Neural cell (in vitro differentiated cells): Measurements from ENCODE around the gene ZCCHC24. TPM values are rescaled to one million over a fixed set of nuclear protein-coding genes. Genes with fewer than 3 reads are reported as not detected.

ENCODE experiments used
- H2AFZ ChIP-seq: fragments of 200-600, 300-800 bp; sonication (generic), shearing (Covaris generic); 2 replicates; pipeline ENCODE4 v1.6.0; 2014; ENCODE audit warnings: low read depth, mild to moderate bottlenecking, antibody characterized with exemption, low read length, moderate library complexity
- H3F3A ChIP-seq: fragments of 200-600 bp; shearing (Covaris generic); 2 replicates; pipeline ENCODE4 v1.6.1; 2016; ENCODE audit warnings: mild to moderate bottlenecking, moderate library complexity, mixed read lengths, antibody characterized with exemption, low read length; ENCODE audit not compliant: insufficient read depth, poor library complexity, severe bottlenecking
- H3K27ac ChIP-seq: fragments of 200-600, 300-800 bp; sonication (generic), shearing (Covaris generic); 2 replicates; pipeline ENCODE4 v1.5.1; 2014; ENCODE audit warnings: mild to moderate bottlenecking, low read length, moderate library complexity
- H3K27me3 ChIP-seq: fragments of 300-800, 200-600 bp; sonication (generic), shearing (Covaris generic); 2 replicates; pipeline ENCODE4 v1.6.0; 2014; ENCODE audit warnings: mild to moderate bottlenecking, low read depth, low read length, moderate library complexity; ENCODE audit not compliant: insufficient read depth
- H3K36me3 ChIP-seq: fragments of 300-800, 200-600 bp; sonication (generic), shearing (Covaris generic); 2 replicates; pipeline ENCODE4 v1.5.1; 2014; ENCODE audit warnings: mild to moderate bottlenecking, antibody characterized with exemption, low read length, moderate library complexity; ENCODE audit not compliant: insufficient read depth
- H3K4me2 ChIP-seq: fragments of 300-800, 200-600 bp; sonication (generic), shearing (Covaris generic); 2 replicates; pipeline ENCODE4 v1.6.0; 2014; ENCODE audit warnings: mild to moderate bottlenecking, low read length
- H3K4me3 ChIP-seq: fragments of 300-800, 200-600 bp; sonication (generic), shearing (Covaris generic); 2 replicates; pipeline ENCODE4 v1.5.1; 2014; ENCODE audit warnings: mild to moderate bottlenecking, low read length, moderate library complexity
- H3K79me2 ChIP-seq: fragments of 200-600 bp; shearing (Covaris generic); replicated peaks from 2 replicates; pipeline ENCODE4 v1.6.0; 2014; ENCODE audit warnings: mild to moderate bottlenecking, low read length, moderate library complexity; ENCODE audit not compliant: insufficient read depth
- H3K9ac ChIP-seq: fragments of 300-800, 200-600 bp; sonication (generic), shearing (Covaris generic); 2 replicates; pipeline ENCODE4 v1.6.1; 2016; ENCODE audit warnings: mild to moderate bottlenecking, low read length, mixed read lengths
- H3K9me2 ChIP-seq: fragments of 200-600 bp; shearing (Covaris generic); 2 replicates; pipeline ENCODE4 v1.6.1; 2016; ENCODE audit warnings: mild to moderate bottlenecking, low read length, mixed read lengths; ENCODE audit not compliant: insufficient read depth
- H3K9me3 ChIP-seq: fragments of 200-600, 300-800 bp; sonication (generic), shearing (Covaris generic); 2 replicates; pipeline ENCODE4 v1.6.1; 2016; ENCODE audit warnings: mild to moderate bottlenecking, mixed run types, low read length, moderate library complexity, mixed read lengths
- H4K20me1 ChIP-seq: fragments of 200-600 bp; shearing (Covaris generic); 2 replicates; pipeline ENCODE4 v1.6.1; 2016; ENCODE audit warnings: mild to moderate bottlenecking, mixed run types; ENCODE audit not compliant: insufficient read depth
- EP300 ChIP-seq: fragments of 450-650 bp; conservative IDR thresholded peaks from 2 replicates; pipeline ENCODE4 v1.6.1; 2014; ENCODE audit warnings: antibody characterized with exemption, mild to moderate bottlenecking, moderate library complexity; ENCODE audit not compliant: poor library complexity, severe bottlenecking
- EZH2 ChIP-seq: fragments of 200-600, 300-800 bp; shearing (Covaris generic), sonication (generic); IDR thresholded peaks from 2 replicates; pipeline ENCODE4 v1.6.1; 2014; ENCODE audit warnings: antibody characterized with exemption, low read length, borderline replicate concordance, mild to moderate bottlenecking; ENCODE audit not compliant: insufficient read depth, poor library complexity, severe bottlenecking
- MXI1 ChIP-seq: fragments of 450-650 bp; conservative IDR thresholded peaks from 2 replicates; pipeline ENCODE4 v1.6.1; 2014; ENCODE audit warnings: antibody characterized with exemption, mild to moderate bottlenecking; ENCODE audit not compliant: poor library complexity, severe bottlenecking
- POLR2AphosphoS5 ChIP-seq: IDR thresholded peaks from 2 replicates; pipeline ENCODE4 v1.6.1; 2012
- RAD21 ChIP-seq: fragments of 450-650 bp; conservative IDR thresholded peaks from 2 replicates; pipeline ENCODE4 v1.6.1; 2014; ENCODE audit warnings: antibody characterized with exemption, mild to moderate bottlenecking, moderate library complexity
- SMC3 ChIP-seq: fragments of 450-650 bp; conservative IDR thresholded peaks from 2 replicates; pipeline ENCODE4 v1.6.1; 2014; ENCODE audit warnings: antibody characterized with exemption, mild to moderate bottlenecking, moderate library complexity; ENCODE audit not compliant: poor library complexity
- TAF1 ChIP-seq: IDR thresholded peaks from 2 replicates; pipeline ENCODE4 v1.6.1; 2012; ENCODE audit warnings: low read depth
- polyA plus RNA-seq: library from polyadenylated mRNA; depleted of rRNA; stranded (reverse); fragments of >200 nt; gene quantifications from 2 replicates; pipeline ENCODE4 v1.2.3, GENCODE V29; 2014
- TF ChIP-seq, protein P1 (sequence below): fragments of 450-650 bp; IDR thresholded peaks from 2 replicates; pipeline ENCODE4 v1.5.1; 2014; ENCODE audit warnings: antibody characterized with exemption, mild to moderate bottlenecking, moderate library complexity; ENCODE audit not compliant: poor library complexity, severe bottlenecking
- TF ChIP-seq, protein P2 (sequence below): IDR thresholded peaks from 2 replicates; pipeline ENCODE4 v1.6.1; 2012; ENCODE audit warnings: borderline replicate concordance

ZCCHC24 gene
- polyA plus RNA-seq, 1 donor from 2014 or later, result not detected

DNA sequence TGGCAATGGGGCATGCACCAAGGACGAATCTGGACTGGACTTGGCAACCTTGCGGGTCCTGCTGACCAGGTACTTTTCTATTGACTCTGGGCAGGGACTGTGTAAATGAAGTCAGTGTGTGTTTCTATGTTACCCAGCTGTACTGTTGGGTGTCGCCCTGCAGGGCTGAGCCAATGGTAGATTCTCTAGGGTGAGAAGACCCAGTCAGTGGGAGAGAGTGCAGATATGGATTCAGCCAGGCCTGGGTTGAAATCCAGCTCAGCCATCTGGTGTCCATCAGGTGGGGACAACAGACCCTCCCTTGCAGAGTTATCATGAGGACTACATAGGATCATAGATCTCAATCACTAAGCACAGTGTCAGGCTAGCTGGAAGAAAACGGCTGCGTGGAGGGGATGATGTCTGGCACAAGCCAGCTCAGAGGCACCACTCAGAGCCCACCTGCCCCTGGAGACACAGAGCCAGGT is 103.1 kb downstream of the ZCCHC24 start:
- H4K20me1 ChIP-seq, result no peaks in the 10 kb centered on the region
- no peaks in the 10 kb centered on the region for H3F3A ChIP-seq
- no peak overlapping the region for H2AFZ ChIP-seq
- no peaks in the 10 kb centered on the region for H3K9me3 ChIP-seq
- no peaks in the 10 kb centered on the region for H3K79me2 ChIP-seq
- H3K4me3 ChIP-seq, result no peak overlapping the region
- H3K9me2 ChIP-seq, result no peaks in the 10 kb centered on the region
- H3K27ac ChIP-seq, result no peak overlapping the region
- TF ChIP-seq EP300 (no peak), MXI1 (no peak), EZH2 (no peak)
- TF ChIP-seq, protein P1, sequence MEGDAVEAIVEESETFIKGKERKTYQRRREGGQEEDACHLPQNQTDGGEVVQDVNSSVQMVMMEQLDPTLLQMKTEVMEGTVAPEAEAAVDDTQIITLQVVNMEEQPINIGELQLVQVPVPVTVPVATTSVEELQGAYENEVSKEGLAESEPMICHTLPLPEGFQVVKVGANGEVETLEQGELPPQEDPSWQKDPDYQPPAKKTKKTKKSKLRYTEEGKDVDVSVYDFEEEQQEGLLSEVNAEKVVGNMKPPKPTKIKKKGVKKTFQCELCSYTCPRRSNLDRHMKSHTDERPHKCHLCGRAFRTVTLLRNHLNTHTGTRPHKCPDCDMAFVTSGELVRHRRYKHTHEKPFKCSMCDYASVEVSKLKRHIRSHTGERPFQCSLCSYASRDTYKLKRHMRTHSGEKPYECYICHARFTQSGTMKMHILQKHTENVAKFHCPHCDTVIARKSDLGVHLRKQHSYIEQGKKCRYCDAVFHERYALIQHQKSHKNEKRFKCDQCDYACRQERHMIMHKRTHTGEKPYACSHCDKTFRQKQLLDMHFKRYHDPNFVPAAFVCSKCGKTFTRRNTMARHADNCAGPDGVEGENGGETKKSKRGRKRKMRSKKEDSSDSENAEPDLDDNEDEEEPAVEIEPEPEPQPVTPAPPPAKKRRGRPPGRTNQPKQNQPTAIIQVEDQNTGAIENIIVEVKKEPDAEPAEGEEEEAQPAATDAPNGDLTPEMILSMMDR, result no peak
- no peaks in the 10 kb centered on the region for H3K36me3 ChIP-seq
- no peak overlapping the region for H3K4me2 ChIP-seq
- H3K27me3 ChIP-seq, result no peaks in the 10 kb centered on the region
- no peak overlapping the region for H3K9ac ChIP-seq

DNA sequence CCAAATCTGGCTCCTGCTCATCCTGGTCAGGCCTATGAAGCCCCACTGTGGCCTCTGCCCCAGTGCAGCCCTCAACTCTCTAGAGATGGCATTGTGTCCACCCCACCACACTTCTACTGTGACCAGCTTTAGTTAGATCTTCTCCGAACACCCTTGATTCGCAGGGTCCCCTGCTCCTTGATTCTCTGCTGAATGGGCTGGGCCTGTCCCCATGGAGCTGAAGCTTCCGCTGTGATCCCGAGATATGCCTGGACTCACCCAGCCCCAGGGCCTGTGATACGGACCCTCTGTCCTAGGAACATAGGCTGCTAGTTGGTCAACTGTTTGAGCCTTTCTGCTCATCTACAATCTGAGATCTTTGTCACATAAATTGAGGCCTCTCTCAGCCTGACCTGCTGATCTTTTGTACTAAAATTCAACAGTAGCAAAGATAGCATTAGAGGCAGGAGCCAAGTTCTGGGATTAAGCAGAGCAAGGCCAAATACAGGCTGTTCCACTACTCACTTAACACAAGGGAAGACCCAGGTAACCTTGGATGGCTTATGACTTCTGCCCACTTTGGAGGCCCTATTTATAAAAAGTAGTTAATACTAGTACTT is 104.7 kb downstream of the ZCCHC24 start:
- H3K27ac ChIP-seq, result no peak overlapping the region
- no peak overlapping the region for H3K4me3 ChIP-seq
- no peaks in the 10 kb centered on the region for H3K36me3 ChIP-seq
- H3K4me2 ChIP-seq, result no peak overlapping the region
- no peaks in the 10 kb centered on the region for H3K27me3 ChIP-seq
- no peak overlapping the region for H3K9ac ChIP-seq
- no peak overlapping the region for H2AFZ ChIP-seq
- no peaks in the 10 kb centered on the region for H3F3A ChIP-seq
- H4K20me1 ChIP-seq, result no peaks in the 10 kb centered on the region
- no peaks in the 10 kb centered on the region for H3K9me3 ChIP-seq
- H3K79me2 ChIP-seq, result no peaks in the 10 kb centered on the region
- no peaks in the 10 kb centered on the region for H3K9me2 ChIP-seq
- TF ChIP-seq EZH2 (no peak), MXI1 (no peak), TAF1 (no peak), RAD21 (no peak), EP300 (no peak), POLR2AphosphoS5 (no peak), SMC3 (no peak)
- TF ChIP-seq, protein P2, sequence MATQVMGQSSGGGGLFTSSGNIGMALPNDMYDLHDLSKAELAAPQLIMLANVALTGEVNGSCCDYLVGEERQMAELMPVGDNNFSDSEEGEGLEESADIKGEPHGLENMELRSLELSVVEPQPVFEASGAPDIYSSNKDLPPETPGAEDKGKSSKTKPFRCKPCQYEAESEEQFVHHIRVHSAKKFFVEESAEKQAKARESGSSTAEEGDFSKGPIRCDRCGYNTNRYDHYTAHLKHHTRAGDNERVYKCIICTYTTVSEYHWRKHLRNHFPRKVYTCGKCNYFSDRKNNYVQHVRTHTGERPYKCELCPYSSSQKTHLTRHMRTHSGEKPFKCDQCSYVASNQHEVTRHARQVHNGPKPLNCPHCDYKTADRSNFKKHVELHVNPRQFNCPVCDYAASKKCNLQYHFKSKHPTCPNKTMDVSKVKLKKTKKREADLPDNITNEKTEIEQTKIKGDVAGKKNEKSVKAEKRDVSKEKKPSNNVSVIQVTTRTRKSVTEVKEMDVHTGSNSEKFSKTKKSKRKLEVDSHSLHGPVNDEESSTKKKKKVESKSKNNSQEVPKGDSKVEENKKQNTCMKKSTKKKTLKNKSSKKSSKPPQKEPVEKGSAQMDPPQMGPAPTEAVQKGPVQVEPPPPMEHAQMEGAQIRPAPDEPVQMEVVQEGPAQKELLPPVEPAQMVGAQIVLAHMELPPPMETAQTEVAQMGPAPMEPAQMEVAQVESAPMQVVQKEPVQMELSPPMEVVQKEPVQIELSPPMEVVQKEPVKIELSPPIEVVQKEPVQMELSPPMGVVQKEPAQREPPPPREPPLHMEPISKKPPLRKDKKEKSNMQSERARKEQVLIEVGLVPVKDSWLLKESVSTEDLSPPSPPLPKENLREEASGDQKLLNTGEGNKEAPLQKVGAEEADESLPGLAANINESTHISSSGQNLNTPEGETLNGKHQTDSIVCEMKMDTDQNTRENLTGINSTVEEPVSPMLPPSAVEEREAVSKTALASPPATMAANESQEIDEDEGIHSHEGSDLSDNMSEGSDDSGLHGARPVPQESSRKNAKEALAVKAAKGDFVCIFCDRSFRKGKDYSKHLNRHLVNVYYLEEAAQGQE, result no peak
- TF ChIP-seq, protein P1, result no peak
